Activated CD4-positive, CD25-positive, alpha-beta regulatory T cell treated with anti-CD3 and anti-CD28 coated beads, Interleukin-2, amount 50 U/mL, for 72 hours (primary cell): ENCODE measurements around the gene SRD5A2.

ENCODE experiments used
- DNase-seq: peaks from one replicate; pipeline ENCODE4 v3.0.0; 2021

The SRD5A2 gene

DNA sequence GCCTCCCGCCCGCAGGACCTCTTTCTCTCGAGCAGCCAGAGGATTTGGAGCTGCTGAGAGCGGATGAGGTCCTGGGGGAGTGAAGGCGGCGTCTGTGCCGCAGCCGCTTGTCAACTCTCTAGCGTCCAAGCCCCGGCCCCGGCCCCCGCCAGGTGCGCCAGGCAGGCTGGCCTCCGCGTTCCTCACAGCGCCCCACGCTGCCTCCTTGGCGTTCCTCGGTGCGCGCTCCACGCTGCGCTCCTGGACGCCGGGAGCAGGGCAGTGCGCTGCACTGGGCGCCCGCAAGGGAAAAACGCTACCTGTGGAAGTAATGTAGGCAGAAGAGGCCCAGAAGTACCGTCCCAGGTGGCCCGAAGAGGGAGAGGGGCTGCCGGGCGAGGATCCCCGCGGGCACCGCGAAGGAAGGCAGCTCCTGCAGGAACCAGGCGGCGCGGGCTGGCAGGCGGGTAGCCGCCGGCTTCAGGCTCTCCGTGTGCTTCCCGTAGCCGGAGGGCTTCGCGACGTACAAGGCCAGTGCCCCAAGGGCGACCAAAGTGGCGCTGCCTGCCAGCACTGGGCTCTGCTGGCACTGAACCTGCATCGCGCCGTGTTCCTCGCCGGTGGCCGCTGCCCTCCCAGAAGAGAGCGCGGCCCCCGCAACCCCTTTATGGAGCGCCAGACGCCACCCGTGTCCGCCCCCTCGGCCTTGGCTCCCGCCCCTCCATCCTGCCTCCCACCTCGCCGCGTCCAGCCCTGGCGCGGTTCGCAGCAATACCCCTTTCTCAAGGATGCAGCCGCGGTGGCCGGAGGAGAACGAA lies at the start of gene SRD5A2:
Gene SRD5A2, minus strand, starts transcription at position 618 of the 797 bp plus-strand sequence. Its CDS starts 38 bp downstream, at position 580.
- no peak for DNase-seq

GRCh38 chr2:31606509-31606908 lies 25.8 kb upstream of the SRD5A2 start:
- no peak for DNase-seq

DNA sequence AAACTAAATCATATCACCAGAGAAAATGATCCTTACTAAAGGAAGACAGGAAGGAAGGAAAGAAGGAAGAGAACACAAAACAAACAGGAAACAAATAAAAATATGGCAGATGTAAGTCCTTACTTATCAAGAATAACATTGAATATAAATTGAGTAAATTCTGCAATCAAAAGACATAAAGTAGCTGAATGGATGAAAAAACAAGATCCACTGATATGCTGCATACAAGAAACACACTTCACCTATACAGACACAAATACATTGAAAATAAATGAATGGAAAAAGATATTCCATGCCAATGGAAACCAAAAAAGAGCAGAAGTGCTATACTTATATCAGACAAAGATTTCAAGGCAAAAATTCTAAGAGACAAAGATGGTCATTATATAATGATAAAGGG lies 18.0 kb upstream of the SRD5A2 start:
- no peak for DNase-seq

- DNase-seq = no peak
These were observed 5.5 kb upstream of the SRD5A2 start for GRCh38 chr2:31586230-31586629.

- no peak for DNase-seq
These were observed 522 bp upstream of the SRD5A2 start for GRCh38 chr2:31581124-31581795.

DNA sequence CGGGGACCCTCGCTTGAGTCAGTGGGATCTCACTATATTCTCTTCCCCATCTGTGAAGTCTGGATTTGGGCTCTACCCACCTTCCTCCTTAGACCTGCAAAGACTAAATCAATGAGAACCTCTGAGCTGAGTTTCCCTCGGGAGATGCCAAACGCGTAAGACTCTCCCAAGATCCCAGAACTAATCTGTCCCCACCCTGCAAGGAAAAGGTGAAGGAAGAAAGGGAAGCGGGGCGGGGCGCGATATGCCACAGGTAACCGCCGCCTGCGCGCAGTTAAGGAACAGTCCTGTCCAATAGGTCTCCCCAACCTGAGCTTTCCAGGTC lies 780 bp downstream of the SRD5A2 start:
- no peak for DNase-seq

GRCh38 chr2:31578316-31578715 lies 2.4 kb downstream of the SRD5A2 start:
- DNase-seq = no peak

- DNase-seq = no peak
These were observed 3.6 kb downstream of the SRD5A2 start for GRCh38 chr2:31577143-31577542.

DNA sequence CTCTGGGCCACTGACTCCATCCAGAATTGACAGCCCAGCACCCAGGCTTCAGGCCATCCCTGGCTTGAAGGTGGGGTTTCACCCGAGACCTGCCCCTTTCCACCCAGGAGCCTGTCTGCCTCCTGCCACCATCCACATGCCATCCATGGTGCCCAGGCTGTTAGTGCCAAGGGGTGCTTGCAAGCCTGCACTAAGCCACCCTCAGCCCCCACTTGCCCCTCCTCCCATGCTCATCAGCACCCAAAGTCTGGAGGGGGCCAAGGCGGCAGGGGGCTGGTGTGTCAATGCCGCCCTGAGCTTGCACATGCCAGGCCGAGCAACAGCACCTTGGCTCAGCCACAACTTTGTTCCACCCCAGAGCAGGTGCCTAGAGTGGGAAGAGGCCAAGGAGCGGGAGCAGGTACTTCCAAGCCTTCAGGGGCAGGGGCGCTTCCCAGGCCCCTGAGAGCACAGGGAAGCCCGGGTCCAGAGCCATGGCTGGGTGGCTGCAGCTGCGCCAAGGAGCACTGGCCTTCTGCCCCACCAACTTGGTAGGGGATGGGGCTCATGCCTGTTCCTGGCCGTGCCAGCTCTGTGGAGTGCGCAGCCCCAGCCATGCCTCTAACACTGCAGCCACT lies 12.0 kb downstream of the SRD5A2 start:
- no peak for DNase-seq

DNA sequence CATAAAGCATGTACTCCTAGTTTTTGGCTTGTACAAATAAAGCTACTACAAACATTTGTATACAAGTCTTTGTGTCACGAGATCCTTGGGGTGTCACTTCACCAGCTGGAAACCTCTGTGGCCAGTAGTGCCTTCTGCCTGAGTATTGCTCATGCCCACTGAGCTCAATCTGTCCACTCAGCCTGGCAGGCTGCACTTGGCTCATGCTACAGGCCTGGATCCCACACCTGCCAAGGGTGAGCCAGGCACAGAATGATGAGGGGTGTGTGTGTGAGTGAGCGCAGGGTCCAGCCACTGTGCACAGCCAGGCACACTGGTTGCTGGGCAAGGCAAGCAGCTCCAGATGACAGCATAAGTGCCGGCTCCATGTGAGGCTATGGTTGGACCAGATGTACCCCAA lies 13.1 kb downstream of the SRD5A2 start:
- DNase-seq = no peak

DNA sequence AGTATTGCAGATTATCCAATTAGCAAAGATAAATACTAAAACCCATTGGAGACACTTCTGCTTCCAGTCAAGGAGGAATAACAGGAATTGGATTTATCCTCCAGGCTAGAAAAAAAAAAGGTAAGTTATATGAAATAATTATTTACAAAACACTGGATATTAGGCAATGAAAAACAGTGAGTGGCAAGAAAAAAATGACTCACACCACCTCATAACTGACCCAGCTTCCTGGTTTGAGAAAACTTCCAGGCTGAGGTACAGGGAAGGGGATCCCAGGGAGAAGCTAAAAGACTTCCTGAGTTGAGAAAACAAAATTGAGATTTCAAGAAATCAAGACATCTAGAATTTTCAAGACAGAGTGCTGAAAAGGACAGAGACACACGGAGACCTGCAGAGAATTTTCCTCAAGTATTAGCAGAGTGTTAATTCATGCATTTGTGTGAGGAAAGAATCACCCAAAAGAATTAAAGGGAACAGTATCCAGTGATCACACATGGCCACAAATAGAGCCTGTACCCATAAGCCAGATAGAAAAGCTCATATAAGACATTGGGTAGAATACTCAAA lies 17.4 kb downstream of the SRD5A2 start:
- no peak for DNase-seq

- DNase-seq = no peak
These were observed 18.9 kb downstream of the SRD5A2 start for GRCh38 chr2:31561823-31562222.

GRCh38 chr2:31558401-31559295 lies 22.1 kb downstream of the SRD5A2 start:
- no peak for DNase-seq

DNA sequence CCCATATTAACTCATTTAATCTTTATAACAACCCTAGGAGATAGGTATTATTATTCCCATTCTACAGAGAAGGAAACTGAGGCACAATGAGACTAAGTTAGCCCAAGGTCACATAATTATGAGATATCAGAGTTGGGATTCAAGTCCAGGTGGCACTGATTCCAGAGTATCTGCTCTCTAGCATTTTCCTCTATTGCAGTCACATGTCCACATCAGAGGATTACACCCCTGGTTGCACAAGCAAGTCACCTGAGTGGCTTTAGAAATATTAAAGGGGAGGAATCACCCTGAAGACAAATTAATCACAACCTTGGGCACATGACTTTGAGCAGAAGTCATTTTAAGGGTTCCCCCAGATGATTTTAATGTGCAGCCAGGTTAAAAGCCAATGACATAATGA lies 23.8 kb downstream of the SRD5A2 start:
- no peak for DNase-seq

- DNase-seq = no peak
These were observed 24.6 kb downstream of the SRD5A2 start for GRCh38 chr2:31555967-31556706.

- no peak for DNase-seq
These were observed 27.4 kb downstream of the SRD5A2 start for GRCh38 chr2:31553362-31553761.

- DNase-seq = no peak
These were observed 33.3 kb downstream of the SRD5A2 start for GRCh38 chr2:31547485-31547884.

- DNase-seq = no peak
These were observed 38.9 kb downstream of the SRD5A2 start for GRCh38 chr2:31541853-31542252.

- no peak for DNase-seq
These were observed 41.2 kb downstream of the SRD5A2 start for GRCh38 chr2:31539505-31539904.

GRCh38 chr2:31535768-31536167 lies 45.0 kb downstream of the SRD5A2 start:
- DNase-seq = no peak

DNA sequence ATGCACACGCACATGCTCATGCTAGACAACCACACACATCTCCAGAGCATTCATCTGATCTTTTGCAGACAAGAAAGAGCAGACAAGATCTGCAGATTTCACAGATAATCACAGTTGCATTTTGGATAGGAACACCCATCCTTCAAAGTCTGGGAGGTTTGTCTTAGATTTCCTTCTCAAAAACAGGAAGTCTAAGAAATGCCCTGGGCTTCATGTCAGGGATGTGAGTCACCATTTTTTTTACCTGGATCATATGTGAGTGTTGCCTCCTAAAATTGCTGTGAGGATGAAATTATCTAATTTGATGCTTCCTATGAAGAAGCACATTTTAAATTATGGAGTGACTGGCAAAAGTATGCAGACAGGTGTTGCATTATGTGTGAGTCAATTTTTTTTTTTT lies 46.1 kb downstream of the SRD5A2 start:
- no peak for DNase-seq

- no peak for DNase-seq
These were observed 47.7 kb downstream of the SRD5A2 start for GRCh38 chr2:31533036-31533435.
